HepG2 (cell line): ENCODE data around the gene SERPINB1. TPM values are rescaled to one million over a fixed set of nuclear protein-coding genes. Genes with fewer than 3 reads are reported as not detected.

Source experiments
- ARID5B ChIP-seq: IDR thresholded peaks from 2 replicates; pipeline ENCODE4 v1.4.0; 2020; ENCODE audit warnings: mild to moderate bottlenecking, missing genetic modification reagents
- ETV5 ChIP-seq: IDR thresholded peaks from 2 replicates; pipeline ENCODE4 v1.6.1; 2018; ENCODE audit warnings: missing biosample characterization, missing genetic modification reagents, inconsistent platforms, borderline replicate concordance
- FOXA3 ChIP-seq: IDR thresholded peaks from 2 replicates; pipeline ENCODE4 v1.6.1; 2016; ENCODE audit warnings: missing genetic modification reagents, missing compliant biosample characterization
- FOXO1 ChIP-seq: sonication (generic); formaldehyde crosslinking; IDR thresholded peaks from 2 replicates; pipeline ENCODE4 v1.4.0; 2020; ENCODE audit warnings: missing genetic modification reagents
- MEF2D ChIP-seq: sonication (generic); formaldehyde crosslinking; IDR thresholded peaks from 2 replicates; pipeline ENCODE4 v1.5.1; 2020; ENCODE audit warnings: mild to moderate bottlenecking, missing genetic modification reagents
- NBN ChIP-seq: fragments of 450-650 bp; conservative IDR thresholded peaks from 2 replicates; pipeline ENCODE4 v1.6.1; 2017
- PATZ1 ChIP-seq: sonication (generic); formaldehyde crosslinking; IDR thresholded peaks from 2 replicates; pipeline ENCODE4 v1.4.0; 2020; ENCODE audit warnings: missing genetic modification reagents
- SMAD9 ChIP-seq: sonication (generic); formaldehyde crosslinking; IDR thresholded peaks from 2 replicates; pipeline ENCODE4 v1.5.1; 2020; ENCODE audit warnings: mild to moderate bottlenecking, missing genetic modification reagents
- SOX13 ChIP-seq, 3 experiments: fragments of 450-650 bp in 1 of 3; sonication (generic) in 1 of 3; formaldehyde crosslinking in 1 of 3; IDR thresholded peaks in 2 of 3; conservative IDR thresholded peaks in 1 of 3; 2 replicates each; pipeline versions ENCODE4 v1.5.0 to v1.6.1; 2016 to 2020; ENCODE audit warnings: antibody characterized with exemption in 1 of 3, mild to moderate bottlenecking in 1 of 3, missing compliant biosample characterization in 1 of 3, missing genetic modification reagents in 1 of 3, moderate library complexity in 1 of 3
- SOX6 ChIP-seq, 2 experiments: fragments of 450-650 bp in 1 of 2; sonication (generic) in 1 of 2; formaldehyde crosslinking in 1 of 2; IDR thresholded peaks; 2 replicates each; pipeline versions ENCODE4 v1.4.0 to v1.6.1; 2017 to 2020; ENCODE audit warnings: antibody characterized with exemption in 1 of 2, mild to moderate bottlenecking in 1 of 2, missing genetic modification reagents in 1 of 2
- TBP ChIP-seq: sonication (generic); formaldehyde crosslinking; IDR thresholded peaks from 2 replicates; pipeline ENCODE4 v1.5.0; 2020; ENCODE audit warnings: missing genetic modification reagents
- TCF7 ChIP-seq: sonication (generic); IDR thresholded peaks from 2 replicates; pipeline ENCODE4 v1.6.1; 2016; ENCODE audit warnings: antibody characterized with exemption, low read depth
- TEAD3 ChIP-seq: optimal IDR thresholded peaks from 2 replicates; pipeline ENCODE3; 2016; ENCODE audit warnings: borderline replicate concordance
- THAP8 ChIP-seq: sonication (generic); formaldehyde crosslinking; IDR thresholded peaks from 2 replicates; pipeline ENCODE4 v1.5.1; 2020; ENCODE audit warnings: missing genetic modification reagents, mild to moderate bottlenecking, borderline replicate concordance
- TRIM22 ChIP-seq: fragments of 450-650 bp; IDR thresholded peaks from 2 replicates; pipeline ENCODE4 v1.6.1; 2017
- ZNF225 ChIP-seq: sonication (generic); formaldehyde crosslinking; IDR thresholded peaks from 2 replicates; pipeline ENCODE4 v1.4.0; 2020; ENCODE audit warnings: mild to moderate bottlenecking, missing genetic modification reagents
- ZNF567 ChIP-seq: sonication (generic); formaldehyde crosslinking; IDR thresholded peaks from 2 replicates; pipeline ENCODE4 v1.8.1; 2023; ENCODE audit warnings: mild to moderate bottlenecking, missing genetic modification reagents, borderline replicate concordance
- ZNF747 ChIP-seq: sonication (generic); formaldehyde crosslinking; IDR thresholded peaks from 2 replicates; pipeline ENCODE4 v1.8.1; 2023; ENCODE audit warnings: missing genetic modification reagents, mild to moderate bottlenecking, borderline replicate concordance
- ZNF782 ChIP-seq: sonication (generic); formaldehyde crosslinking; IDR thresholded peaks from 2 replicates; pipeline ENCODE4 v1.4.0; 2020; ENCODE audit warnings: missing genetic modification reagents, mild to moderate bottlenecking, borderline replicate concordance
- ZNF800 ChIP-seq: sonication (generic); formaldehyde crosslinking; IDR thresholded peaks from 2 replicates; pipeline ENCODE4 v1.4.0; 2020; ENCODE audit warnings: missing genetic modification reagents
- polyA plus RNA-seq, 8 experiments: library from polyadenylated mRNA; depleted of rRNA in 3 of 8; stranded (reverse) in 7 of 8; unstranded in 1 of 8; fragments of >200 nt; fragmentation: Illumina TruSeq in 4 of 8; extraction: Trizol in 4 of 8; gene quantifications; 2 replicates each; pipeline versions ENCODE4 v1.2.1 to v1.2.3, GENCODE V29; 2011 to 2016; ENCODE audit warnings: low read depth in 4 of 8, missing spikeins in 1 of 8, mixed read lengths in 1 of 8; ENCODE audit not compliant: insufficient read depth in 1 of 8
- total RNA-seq, 5 experiments: library from RNA; depleted of rRNA; stranded (reverse); fragments of >200 nt; fragmentation: Illumina TruSeq; extraction: Trizol; gene quantifications; 2 replicates each; pipeline ENCODE4 v1.2.3, GENCODE V29; 2016; ENCODE audit warnings: low read depth in 1 of 5

The SERPINB1 gene
- total and polyA plus RNA-seq, 2 of the 13 experiments (the other 11 are each of a cell fraction or from before 2014, with no cell fraction given) = 41.4 to 60.5 TPM

GRCh38 chr6:2809015-2809414 is 32.6 kb downstream of the SERPINB1 start (continued):
- no peak for TF ChIP-seq ZNF782 (CRISPR knock-in tag)
- TF ChIP-seq ZNF225 (CRISPR knock-in tag) = no peak
- 0 out of 2 replicates have a peak, but pooled peaks have one; percentile 32 for TF ChIP-seq MEF2D (CRISPR knock-in tag)
- no peak for TF ChIP-seq NBN
- TF ChIP-seq ETV5 (CRISPR knock-in tag) = peak; percentile 22; the same call in 1 of the 2 replicates
- TF ChIP-seq FOXO1 (CRISPR knock-in tag) = 0 out of 2 replicates have a peak, but pooled peaks have one; percentile 45
- peak; percentile 27 for TF ChIP-seq TEAD3 (CRISPR knock-in tag)
- no peak for TF ChIP-seq SOX6 (IDR thresholded peaks at IDR 0.05)
- peak; percentile 85 for TF ChIP-seq SOX6 (CRISPR knock-in tag; IDR thresholded peaks at IDR 0.05)
- TF ChIP-seq THAP8 (CRISPR knock-in tag) = no peak
- no peak for TF ChIP-seq SOX13 (IDR thresholded peaks at IDR 0.05)
- TF ChIP-seq SOX13 (CRISPR knock-in tag; conservative IDR thresholded peaks at IDR 0.05 in 1 of 2, IDR thresholded peaks at IDR 0.05 in 1 of 2) = peak in 1 of 2 experiments; percentile 94; a peak in 2 of 4 replicates
- TF ChIP-seq TBP (CRISPR knock-in tag) = no peak
- no peak for TF ChIP-seq ZNF800 (CRISPR knock-in tag)
- TF ChIP-seq ZNF567 (CRISPR knock-in tag) = no peak
- TF ChIP-seq ZNF747 (CRISPR knock-in tag) = no peak
- no peak for TF ChIP-seq TRIM22
- TF ChIP-seq TCF7 = peak; percentile 48; the same call in 1 of the 2 replicates
- TF ChIP-seq PATZ1 (CRISPR knock-in tag) = peak; percentile 14; the same call in 1 of the 2 replicates
- TF ChIP-seq SMAD9 (CRISPR knock-in tag) = no peak
- TF ChIP-seq FOXA3 (CRISPR knock-in tag) = peak; percentile 75
- TF ChIP-seq ARID5B = peak; percentile 87
